Activated naive CD4-positive, alpha-beta T cell treated with anti-CD3 and anti-CD28 coated beads, Interleukin-2, amount 10 ng/mL, durations not matched to agents 5 hours and 36 hours (primary cell): Measurements from ENCODE around the gene PLEKHM1. TPM values are rescaled to one million over a fixed set of nuclear protein-coding genes. Genes with fewer than 3 reads are reported as not detected.

ENCODE experiments used
- total RNA-seq, 2 experiments: library from RNA; stranded (reverse); gene quantifications; one replicate each; pipeline ENCODE4 v1.2.3, GENCODE V29; 2021

Gene PLEKHM1
- 10 to 100 TPM; 47.9 to 52.2 TPM for total RNA-seq

DNA sequence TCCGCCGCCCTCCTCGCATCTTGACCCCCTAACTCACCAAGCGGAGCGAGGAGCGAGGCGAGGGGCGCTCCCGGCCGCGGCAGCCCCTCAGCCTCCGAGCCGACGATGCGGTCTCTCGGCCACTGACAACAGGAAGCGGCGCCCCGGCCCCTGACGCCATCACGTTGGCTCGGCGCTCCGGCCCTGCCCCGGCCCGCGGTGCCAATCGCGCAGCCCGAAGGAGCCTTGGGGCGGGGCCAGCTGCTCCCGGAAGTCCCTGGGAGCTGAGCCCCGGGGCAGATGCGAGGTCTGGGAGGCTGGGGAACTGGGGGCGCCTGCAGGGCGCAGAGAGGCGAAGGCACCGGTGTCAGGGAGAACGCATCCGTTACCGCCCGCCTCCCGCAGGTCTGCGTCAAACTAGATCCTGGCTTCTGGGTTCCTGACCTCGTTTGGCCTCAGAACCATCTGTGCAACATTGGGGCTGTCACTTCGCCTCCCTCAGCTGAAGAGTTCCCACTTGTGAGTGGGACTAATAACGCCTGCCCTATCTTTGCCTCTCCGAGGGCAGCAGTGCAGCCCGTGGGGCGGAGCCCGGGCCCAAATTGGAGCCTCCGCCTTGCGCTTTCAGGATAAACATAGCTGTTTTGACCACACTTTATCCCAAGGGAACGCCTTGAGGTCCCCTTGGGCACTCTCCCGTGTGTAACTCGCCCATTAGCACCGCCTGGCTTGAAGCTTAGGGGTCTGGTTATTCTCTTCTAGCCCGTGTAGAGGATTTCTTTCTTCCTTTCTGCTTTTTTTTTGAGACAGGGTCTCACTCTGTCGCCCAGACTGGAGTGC, at the start of gene PLEKHM1:
PLEKHM1 (minus strand) TSS at position 107 of the 819 bp plus-strand sequence. CDS start 8,237 bp downstream, outside the sequence.

DNA sequence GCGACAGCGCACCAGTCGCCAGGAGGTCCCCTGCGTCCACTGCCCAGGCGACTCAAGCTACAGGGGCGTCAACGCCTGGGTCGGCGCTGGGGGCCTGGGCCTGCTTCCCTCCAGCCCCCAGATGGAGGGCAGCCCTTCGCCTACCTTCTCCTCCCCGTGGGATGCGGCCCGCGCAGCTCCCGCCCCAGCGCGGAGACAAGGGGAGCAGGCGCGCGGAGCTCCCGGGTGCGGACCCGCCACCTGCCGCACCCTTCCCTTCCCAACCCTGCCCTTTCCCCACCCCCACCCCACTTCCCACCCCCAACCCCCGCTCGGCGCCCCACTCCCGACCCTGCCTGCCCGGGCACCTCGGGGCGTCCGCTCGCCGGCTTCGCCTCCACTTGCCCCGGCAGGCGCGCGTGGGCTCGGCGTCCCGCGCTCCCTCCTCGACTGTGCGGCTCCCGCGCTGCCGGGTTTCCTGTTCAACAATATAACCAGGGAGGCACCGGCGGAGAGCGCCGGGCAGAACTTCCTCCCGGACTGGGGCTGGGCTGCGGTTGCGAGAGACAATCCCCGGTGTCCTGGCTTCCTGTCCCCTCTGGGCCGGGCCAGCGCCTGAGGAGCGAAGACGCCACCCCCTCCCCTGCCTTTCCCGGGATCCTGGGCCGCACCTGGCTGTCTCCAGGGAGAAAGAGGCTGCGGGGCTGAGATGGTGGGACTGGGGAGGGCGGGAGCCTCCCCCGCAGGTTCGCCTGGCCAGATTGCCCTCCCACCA, 57.9 kb downstream of the PLEKHM1 start, which contains the start of gene ARHGAP27:
ARHGAP27 (minus strand) TSS at position 466 of the 754 bp plus-strand sequence. CDS start 2,591 bp downstream, outside the sequence.

Other genes with a start within 250 kb of the PLEKHM1 start
- under 1 TPM; 0.18 to 0.43 TPM for gene SPATA32, start 228.6 kb downstream of the PLEKHM1 start, total RNA-seq
- gene MAP3K14, start 173.7 kb downstream of the PLEKHM1 start, total RNA-seq, result 10 to 100 TPM; 23.4 to 25.1 TPM
- gene ARHGAP27, start 57.9 kb downstream of the PLEKHM1 start, total RNA-seq, result 10 to 100 TPM; 84.7 to 85.5 TPM